HG03175 (cell line): Measurements from ENCODE around the gene PXDN.
"Not testable (repeated sequence)": the region's sequence is repeated elsewhere in the genome, so short reads cannot be mapped to it uniquely, and the experiment has no call there.

ENCODE experiments used
- ATAC-seq: cut with Tn5 transposase; IDR thresholded peaks from one replicate; pipeline ENCODE4 v1.9.1; 2021; ENCODE audit warnings: mild to moderate bottlenecking, moderate library complexity; ENCODE audit not compliant: unreplicated experiment

PXDN gene

GRCh38 chr2:1708476-1709334, 35.6 kb downstream of the PXDN start:
- ATAC-seq: no peak

GRCh38 chr2:1707771-1708418, 36.4 kb downstream of the PXDN start:
- no peak for ATAC-seq

DNA sequence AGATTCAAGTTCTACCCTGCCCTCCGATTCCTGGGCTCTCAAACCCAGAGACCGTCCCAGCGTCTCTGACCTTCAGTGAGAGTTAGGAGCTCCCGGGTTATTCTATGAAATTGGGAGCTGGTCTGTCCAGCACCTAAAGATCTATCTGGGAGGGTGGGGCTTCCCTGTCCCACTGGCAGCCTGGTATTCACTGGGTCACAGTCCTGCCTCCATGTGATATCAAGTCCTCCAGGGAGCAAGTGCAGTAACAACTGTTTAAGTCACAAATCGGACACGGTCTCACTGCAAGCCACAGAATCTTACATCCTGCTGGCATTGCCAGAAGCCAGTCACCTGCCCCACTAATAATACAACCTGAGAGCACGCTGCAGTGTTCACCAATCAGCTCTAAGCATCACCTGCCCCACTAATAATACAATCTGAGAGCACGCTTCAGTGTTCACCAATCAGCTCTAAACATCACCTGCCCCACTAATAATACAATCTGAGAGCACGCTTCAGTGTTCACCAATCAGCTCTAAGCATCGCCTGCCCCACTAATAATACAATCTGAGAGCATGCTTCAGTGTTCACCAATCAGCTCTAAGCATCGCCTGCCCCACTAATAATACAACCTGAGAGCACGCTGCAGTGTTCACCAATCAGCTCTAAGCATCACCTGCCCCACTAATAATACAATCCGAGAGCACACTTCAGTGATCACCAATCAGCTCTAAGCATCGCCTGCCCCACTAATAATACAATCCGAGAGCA, 38.0 kb downstream of the PXDN start:
- ATAC-seq: not testable (repeated sequence)

- no peak for ATAC-seq
Measured at GRCh38 chr2:1705557-1706076, 38.7 kb downstream of the PXDN start.

DNA sequence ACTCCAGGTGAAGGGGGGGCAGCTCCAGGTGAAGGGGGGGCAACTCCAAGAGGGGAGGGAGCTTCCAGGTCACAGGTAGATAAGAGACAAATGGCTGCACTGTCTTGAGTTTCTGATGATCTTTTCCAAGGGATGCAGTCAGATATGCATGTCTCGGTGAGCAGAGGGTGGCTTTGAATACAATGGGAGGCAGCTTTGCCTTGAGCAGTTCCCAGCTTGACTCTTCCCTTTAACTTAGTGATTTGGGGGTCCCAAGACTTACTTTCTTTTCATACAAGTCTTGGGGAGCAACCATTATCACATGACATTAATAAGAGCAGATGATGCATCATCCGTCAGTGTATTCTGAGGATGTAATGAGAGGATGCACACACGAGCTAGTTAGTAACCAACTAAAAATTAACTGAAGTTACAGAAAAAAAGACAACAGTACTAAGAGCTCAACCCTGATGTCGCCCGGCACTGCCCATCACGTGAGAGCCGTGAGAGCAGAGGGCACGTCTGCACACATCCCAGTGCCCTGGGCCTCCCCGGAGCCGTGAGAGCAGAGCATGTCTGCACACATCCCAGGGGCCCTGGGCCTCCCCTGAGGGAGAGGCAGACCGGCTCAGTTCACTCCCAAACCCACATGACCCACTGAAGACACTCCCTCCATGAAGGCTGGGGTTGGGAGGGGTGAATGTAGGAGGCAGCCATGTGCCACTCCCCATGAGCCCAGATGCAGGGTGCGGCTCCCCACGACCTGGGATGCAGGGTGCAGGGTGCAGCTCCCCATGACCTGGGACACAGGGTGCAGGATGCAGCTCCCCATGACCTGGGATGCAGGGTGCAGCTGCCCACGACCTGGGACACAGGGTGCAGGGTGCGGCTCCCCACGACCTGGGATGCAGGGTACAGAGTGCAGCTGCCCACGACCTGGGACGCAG, 39.4 kb downstream of the PXDN start:
- no peak for ATAC-seq

DNA sequence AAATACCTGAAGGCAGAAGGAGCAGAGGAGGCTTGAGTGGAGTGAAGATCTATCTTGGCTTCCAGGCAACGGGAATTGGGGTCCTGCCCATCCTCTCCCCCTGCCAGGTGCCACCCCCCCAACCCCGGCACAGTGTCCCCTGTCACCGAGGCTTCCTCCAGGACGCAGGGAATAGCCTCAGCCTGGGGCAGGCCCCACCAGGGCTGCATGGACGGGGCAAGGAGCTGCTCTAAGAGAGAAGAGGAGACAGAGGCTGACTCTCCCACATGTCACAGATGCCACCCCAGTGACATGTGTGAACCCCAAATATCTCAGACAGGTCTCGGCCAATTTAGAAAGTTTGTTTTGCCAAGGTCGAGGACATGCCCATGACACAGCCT, 42.1 kb downstream of the PXDN start:
- no peak for ATAC-seq

DNA sequence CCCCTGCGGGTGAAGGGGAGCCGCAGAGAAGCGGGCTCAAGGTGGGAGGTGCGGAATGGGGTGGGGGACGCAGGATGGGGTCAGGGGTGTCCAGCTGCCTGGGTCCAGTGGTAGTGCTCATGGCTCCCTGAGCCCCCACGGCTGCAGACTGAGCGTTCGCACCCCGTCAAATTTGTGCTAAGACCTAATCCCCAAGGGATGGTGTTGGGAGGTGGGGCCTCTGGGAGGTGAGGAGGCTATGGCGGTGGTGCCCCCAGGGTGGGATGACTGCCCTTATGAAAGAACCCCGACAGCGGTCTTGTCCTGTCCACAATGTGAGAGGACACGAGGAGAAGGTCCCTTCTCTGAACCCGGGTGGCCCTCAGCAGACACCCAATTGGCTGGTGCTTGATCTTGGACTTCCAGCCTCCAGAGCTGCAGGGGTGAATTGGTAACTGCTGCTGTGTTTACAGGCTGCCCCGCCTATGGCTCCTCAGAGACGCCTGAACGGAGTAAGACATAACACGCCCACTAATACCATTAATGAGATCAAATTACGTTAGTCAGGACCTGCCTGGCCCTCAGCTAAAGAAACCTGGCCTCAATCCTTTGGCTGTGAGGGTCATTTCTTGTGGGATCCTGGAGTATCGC, 42.6 kb downstream of the PXDN start:
- no peak for ATAC-seq

DNA sequence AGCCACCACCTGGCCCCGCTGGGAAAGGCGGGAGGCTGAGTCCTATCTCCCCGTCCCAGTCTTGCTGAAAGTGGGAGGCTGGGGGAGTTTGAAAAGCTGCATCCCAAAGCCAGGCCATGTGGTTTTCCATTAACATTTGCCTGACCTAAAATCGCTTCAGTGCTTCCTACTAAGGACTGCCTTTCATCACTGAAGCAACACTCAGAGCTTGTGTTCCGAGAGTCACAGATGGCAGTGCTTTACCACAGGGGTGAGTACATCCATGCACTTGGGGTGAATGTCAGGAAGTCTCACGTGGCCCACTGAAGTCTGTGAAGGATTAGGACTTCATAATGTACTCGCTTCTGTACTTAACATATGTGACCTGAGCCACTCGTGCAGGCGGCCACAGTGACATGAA, 43.3 kb downstream of the PXDN start:
- no peak for ATAC-seq

DNA sequence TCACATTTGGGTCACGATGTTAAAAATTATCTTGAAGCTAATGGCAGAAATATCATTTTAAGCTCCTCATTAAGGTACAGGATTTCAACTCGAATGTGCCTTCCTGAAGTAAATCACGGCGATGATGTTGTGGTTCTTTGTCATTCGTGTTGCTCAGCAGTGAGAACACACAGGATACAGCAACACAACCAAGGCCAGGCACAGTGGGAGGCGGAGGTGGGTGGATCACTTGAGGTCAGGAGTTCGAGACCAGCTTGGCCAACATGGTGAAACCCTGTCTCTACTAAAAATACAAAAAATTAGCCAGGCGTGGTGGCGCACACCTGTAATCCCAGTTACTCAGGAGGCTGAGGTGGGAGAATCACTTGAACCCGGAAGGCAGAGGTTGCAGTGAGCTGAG, 43.9 kb downstream of the PXDN start:
- ATAC-seq: not testable (repeated sequence)

DNA sequence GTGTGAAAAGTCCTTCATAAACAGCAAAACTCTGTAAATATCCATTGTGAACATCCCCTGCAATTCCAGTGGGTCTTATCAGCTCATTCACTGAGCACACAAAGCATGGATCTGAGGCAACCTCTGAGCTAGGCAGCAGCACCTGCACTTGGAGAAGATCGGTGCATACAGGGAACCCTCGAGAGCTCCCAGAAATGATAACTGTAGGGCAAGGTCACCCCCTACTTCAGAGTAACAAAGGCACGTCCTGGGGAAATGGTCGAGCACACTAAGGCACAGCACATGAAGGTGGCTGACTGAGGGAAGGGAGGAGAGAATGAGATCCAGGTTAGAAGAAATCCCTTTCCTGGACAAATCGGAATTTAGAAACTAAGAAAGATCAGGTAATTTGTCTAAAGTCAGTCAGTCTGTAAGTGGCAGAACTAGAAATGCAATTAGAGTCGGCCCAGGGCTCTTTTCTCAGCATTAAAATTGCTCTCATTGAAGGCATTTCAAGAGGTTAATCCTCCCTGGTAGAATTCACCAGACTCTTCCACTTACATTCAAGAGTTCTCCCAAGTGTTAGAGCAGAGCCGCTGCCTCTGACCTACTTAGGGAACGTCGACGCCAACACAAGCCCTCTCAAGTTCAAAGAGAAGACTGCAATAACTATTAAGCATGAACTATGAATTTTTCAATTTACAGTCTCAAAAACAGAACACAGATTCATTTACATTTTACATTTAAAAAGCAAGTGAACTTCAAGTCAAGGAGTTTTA, 45.9 kb downstream of the PXDN start:
- no peak for ATAC-seq

GRCh38 chr2:1697601-1698000, 46.7 kb downstream of the PXDN start:
- no peak for ATAC-seq

GRCh38 chr2:1696472-1696871, 47.8 kb downstream of the PXDN start:
- no peak for ATAC-seq

DNA sequence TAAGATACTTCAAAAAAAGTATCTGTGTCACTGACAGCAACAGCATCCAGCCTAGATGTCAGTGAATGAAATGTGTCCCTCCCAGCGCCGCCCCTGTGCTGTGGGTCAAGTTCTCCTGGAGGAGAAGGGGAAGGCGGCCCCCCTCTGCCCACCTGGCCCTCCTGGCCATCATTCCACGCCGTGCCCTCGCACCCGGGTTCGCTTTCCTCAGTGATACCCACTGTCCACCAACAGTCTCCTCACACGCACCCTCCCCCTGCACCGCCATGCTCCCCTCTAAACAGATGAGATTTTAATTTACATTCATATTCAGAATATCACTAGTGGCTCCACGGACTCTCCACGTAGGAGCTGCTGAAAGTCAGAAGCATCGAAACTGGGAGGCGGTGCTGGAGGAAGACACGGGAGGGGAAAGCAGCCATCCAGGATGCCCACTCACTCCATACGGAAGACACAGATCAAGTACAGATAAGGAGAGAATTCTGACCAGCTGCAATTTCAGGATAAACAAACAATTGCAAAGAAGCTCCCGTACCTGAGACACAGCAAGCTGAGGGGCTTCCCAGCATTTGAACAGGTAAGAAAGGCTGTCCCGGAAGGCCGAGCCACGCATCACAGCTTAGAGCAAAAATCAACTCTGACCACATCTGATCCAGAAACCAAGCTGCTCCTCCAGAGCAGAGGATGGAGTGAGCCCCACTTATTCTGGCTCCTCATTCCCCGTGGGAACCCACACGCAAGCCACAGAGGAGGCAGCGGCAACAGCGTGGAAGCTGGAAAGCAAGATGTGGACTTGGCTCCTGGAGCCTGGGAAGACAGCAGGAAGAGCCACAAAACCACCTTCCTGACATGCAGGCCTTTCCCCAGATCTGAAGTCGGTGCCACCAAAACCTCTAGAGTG, 49.7 kb downstream of the PXDN start:
- no peak for ATAC-seq

DNA sequence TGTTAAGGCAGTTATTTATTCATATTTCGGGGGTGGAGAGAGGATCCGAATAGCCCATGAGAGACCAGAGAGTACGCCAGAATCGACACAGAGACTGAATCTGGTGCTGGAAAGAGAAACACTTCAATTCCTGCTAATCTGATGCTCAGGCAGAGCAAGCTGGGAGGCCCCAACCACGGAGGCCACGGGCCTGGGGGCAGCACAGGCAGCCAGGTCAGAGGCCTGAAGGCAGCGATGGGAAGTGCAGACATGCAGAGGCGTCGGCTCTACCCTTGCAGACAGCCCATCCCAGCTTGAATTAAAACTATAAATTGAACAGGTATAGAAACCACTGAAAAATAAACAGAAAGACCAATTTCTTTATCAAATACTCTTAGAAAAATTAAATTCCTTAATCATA, 50.6 kb downstream of the PXDN start:
- ATAC-seq: no peak

DNA sequence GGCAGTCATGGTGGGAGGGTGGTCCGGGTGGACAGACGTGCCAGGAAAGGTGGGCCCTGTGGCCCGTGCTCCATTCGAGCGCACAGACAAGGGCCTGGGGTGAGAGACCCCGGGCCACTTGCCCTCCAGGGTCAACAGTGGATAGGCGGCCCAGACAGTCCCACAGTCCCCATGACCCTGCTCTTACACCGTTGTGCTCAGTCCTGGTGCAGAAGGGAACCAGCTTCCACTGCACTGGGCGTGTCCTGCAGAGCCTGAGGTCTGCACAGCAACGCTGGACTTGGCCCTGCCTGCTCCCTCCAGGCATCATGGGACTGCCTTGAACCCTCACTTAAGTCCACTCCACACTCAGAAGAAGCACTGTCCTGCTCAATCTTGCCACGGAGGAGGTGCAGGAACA, 52.0 kb downstream of the PXDN start:
- ATAC-seq: no peak

DNA sequence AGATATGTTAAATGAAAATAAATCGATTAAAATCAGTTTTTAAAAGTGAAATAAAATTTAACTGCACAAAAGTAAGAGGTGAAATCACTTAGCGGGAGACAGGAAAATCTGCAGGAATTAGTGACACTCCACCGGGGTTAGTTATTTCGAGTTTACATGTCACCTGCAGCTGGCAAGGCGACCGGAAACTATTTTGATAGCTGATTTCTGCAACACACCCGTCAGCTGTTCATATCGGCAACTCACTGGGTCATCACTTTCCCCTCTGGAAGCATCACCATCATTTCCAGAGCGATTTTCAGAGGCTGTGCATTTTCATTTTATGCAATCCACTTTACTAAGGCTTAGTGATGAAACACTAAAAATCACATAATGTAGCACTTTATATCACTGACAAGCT, 52.9 kb downstream of the PXDN start:
- ATAC-seq: no peak

GRCh38 chr2:1690056-1690775, 54.1 kb downstream of the PXDN start:
- no peak for ATAC-seq

- ATAC-seq: no peak
Measured at GRCh38 chr2:1688859-1689258, 55.5 kb downstream of the PXDN start.
